Activated effector memory CD4-positive, alpha-beta T cell treated with anti-CD3 and anti-CD28 coated beads, Interleukin-2, amount 50 U/mL, for 16 hours (primary cell): ENCODE measurements around the gene HSPBP1.
A peak's percentile ranks its signal among the peaks of the same experiment; 100 is the strongest.

Experiments used
- DNase-seq: peaks from one replicate; pipeline ENCODE4 v3.0.0-alpha.2; 2020

HSPBP1 gene

DNA sequence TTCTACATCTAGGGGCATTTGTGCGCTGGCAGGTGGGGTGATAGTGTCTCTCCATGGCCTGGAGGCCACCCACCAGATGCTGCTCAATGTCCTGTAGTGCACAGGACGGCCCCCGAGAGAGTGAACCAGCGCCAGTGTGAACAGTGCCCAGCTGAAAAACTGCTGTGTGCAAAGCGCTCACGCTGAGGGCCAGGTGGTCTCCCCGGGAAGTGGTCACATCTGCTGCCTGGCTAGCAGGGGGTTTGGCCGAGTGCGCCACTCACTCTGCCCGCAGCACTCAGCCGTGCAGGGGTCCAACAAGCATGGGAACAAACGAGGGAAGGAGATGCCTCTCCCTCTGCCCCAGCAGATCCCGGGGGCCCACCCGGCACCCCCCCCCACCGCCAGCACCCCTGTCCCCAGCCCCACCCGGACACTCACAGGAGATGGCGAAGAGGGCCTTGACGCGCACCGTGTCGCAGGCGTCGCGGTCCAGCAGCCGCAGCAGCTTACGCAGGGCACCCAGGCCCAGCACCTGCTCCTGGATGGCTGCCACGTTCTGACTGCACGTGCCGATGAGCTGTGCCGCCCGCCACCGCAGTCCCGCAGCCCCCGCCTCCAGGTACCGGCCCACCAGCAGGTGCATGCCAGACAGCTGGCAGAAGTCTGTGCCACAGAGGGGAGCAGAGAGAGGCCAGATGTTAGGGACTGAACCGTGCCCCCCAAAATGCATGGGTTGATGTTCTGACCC is 5.8 kb downstream of the HSPBP1 start:
- DNase-seq, result no peak

DNA sequence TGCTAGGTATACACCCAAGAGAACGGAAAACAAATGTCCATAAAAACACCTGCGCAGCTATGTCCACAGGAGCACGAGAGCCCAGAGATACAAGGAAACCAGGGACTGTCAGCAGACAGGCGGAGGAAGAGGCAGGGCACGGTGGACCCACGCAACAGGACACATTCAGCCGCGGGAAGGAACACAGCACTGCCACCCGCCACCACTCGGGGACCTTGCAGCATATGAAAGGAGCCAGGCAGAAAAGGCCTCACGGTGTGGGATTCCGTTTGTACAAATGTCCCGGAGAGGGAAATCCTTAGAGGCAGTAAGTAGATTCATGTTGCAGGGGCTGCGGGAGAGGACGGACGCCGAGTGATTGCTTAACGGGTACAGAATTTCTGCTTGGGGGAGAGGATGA is 7.8 kb downstream of the HSPBP1 start:
- no peak for DNase-seq

DNA sequence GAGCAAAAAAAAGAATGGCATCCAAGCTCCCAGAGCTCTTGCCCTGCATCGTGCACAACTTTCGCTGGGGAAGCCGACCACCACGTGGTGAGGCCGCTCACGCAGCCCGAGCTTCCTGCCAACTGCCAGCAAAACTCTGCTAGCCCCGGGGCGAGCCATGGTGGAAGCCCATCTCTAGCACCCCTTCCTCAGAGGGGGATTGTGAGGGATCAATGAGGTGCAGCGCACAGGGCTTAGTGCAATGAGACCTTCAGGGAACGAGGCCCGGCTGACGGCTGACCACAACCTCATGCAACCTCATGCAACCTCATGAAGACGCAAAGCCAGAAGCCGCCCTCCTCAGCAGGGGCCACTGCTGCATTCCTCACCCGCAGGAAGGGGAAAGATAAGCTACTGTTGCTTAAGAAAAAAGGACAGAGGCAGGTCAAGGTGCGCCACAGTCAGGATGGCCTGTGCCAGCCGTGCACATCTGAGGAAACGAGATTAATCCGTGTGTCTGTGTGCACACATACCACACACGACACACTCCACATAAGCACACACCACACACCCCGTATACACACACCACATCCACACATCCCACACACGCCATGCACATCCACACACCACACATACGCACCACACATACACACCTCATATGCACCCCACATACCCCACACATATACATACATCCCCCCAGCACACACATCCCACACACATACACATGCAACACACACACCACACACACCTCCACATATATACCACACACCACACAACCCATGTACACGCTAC is 9.6 kb downstream of the HSPBP1 start:
- DNase-seq, result no peak

DNA sequence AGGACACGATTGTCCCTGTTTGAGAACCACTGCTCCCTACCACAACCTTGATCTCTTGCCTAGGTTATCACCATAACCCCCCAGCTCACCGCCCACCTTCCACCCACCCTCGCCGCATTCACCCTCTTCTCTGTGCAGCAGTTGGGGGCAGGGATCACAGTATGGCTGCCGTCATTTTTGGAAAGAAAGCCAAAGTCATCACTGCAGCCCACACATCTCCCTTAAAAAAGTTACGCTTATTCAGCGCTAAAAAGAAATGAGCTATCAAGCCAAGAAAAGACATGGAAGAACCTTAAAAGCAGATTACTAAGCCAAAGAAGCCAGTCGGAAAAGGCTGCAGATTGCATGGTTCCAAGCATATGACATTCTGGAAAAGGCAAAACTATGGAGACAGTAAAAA is 10.6 kb downstream of the HSPBP1 start:
- no peak for DNase-seq

DNA sequence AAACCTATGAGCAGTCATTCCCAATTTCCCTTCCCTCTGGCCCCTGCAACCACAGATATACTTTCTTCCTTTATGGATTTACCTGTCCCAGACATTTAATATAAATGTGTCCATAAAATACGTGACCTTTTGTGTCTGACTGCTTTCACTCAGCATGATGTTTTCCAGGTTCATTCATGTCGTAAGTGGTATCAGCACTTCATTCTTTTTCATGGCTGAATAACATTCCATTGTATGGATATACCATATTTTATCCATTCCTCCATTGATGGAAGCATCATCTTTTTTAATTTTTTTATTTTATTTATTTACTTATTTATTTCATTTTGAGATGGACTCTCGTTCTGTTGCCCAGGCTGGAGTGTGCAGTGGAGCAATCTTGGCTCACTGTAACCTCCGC is 13.1 kb downstream of the HSPBP1 start:
- no peak for DNase-seq

DNA sequence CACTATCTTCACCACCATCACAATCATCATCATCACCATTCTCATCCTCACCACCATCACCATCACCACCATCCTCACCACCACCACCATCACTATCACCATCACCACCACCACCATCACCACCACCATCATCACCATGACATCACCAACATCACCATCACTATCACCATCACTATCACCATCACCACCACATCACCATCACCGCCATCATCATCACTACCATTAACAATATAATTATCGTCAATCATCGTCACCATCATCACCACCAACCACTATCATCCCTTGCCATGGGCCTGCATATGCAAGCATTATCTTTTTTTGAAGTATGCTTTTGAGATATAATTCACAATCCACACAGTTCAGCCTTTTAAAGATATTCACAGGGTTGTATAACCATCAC is 13.5 kb downstream of the HSPBP1 start:
- DNase-seq, result no peak

DNA sequence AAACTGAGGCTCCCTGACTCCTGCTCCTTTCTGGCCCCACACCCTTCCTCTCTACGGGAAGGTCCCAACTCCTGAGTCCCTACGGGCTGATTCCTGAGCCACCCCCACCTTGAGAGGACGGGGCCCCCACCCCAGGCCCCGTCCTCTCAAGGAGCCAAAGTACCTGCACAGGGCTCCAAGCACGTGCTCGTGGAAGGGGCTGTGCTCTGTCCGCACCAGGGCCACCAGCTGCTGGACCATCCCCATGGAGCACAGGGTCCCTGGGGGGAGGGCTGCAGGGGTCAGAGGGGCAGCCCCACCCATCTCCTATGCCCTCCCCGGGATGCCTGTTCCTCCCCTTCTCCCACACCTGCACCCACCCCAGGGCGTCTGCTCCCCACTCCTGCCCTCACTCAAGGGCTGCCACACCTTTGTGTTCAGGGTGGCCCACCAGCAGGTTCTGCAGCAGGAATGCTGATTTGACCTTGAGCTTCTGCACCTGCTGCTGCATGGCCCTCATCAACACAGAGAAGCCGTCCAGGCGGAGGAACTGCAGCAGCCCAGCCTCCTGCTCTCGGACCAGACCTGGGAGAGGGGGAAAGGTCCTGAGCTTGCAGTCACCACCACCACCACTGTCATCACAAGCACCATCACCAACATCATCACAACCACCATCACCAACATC is 14.1 kb downstream of the HSPBP1 start:
- DNase-seq, result no peak

DNA sequence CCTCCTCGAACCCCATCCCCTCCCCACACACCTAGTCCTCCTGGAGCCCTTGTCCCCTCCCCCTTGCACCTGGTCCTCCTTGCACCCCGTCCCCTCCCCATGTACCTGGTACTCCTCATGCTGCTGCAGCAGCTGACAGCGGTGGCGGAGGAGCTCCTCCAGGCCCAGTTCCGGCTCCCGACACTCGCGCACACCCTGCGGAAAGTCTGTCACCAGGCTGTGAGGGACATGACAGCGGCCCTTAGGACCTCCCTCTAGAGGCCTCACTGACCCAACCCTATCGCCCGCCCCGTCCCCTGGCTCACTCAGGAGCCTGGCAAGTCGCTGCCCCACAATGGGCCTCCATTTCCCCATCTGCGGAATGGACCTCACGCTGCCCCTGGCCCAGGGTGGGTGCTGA is 14.7 kb downstream of the HSPBP1 start:
- DNase-seq, result no peak

DNA sequence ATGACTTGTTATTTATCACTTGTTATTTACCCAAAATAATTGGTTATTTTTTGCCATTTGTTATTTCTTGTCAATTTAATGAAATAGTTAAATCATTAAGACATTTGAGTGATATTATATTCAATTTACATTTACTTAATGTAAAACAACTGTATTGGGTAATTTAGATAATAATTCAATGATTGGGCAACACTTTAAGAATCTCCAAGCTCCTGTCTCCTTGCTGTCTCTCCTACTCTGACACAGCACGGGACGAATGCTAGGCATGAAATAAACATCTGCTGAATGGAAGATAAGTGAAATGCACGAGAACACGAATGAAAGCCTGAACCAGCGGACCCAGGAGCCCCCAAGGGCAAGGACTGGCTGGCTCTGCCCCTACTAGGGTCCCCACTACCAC is 15.4 kb downstream of the HSPBP1 start:
- no peak for DNase-seq

DNA sequence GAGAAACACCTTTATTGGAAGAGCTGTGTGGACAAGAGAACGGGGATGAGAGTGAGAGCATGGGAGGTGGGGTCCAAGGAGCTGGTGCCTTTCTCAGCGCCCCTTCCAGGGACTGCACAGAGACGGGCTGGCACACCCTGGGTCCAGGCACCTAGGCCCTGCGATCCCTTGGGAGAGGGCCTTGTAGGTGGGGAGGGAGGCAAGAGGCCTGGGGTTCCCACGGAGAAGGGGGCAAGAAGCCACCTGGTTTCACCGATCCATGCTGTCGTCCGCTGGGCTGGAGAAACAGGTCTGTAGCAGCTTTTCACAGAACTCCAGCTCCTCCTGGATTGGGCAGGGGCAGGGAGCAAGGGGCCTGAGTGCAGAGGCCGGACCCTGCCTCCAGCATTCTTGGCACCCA is 17.6 kb downstream of the HSPBP1 start:
- DNase-seq, result no peak

DNA sequence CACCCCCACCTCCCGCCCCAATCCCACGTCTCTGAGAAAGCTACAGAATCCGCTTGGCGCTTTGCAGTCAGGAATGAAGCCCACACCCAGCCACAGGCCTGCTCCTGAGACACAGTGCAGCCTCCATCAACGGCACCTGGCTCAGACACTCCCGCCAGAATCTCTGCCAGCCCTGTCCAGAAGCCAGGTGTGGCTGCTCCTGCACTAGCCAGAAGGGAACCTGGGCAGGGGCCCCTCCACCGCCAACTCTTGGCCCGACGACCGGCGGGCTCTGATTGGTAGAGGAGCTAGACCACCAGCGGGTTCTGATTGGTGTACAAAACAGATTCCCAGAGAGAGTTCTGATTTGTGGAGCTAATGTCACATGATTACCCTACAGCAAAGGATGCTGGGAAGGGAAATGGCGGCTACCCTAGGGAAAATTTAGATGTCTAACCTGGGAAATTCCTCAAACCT is 18.2 kb downstream of the HSPBP1 start:
- DNase-seq, result no peak

DNA sequence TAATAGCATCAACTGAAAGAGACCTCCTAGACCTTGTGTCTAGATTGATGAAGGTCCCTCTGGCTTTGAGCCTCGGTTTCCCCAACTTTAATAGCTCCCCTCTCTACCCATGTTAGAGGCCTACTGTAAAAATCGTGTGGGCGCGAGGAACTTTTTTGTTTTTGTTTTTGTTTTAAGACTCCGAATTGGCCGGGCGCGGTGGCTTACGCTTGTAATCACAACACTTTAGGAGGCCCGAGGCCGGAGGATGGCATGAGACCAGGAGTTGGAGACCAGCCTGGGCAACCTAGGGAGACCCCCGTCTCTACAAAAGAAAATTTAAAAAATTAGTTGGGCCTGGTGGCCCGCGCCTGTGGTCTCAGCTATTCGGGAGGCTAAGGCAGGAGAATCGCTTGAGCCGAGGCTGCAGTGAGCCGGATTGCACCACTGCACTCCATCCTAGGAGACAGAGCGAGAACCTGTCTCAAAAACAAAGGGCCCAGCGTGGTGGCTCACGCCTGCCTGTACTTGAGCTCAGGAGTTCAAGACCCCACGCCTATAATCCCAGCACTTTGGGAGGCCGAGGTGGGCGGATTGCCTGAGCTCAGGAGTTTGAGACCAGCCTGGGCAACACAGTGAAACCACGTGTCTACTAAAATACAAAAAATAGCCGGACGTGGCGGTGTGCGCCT is 20.2 kb downstream of the HSPBP1 start:
- DNase-seq, result no peak

DNA sequence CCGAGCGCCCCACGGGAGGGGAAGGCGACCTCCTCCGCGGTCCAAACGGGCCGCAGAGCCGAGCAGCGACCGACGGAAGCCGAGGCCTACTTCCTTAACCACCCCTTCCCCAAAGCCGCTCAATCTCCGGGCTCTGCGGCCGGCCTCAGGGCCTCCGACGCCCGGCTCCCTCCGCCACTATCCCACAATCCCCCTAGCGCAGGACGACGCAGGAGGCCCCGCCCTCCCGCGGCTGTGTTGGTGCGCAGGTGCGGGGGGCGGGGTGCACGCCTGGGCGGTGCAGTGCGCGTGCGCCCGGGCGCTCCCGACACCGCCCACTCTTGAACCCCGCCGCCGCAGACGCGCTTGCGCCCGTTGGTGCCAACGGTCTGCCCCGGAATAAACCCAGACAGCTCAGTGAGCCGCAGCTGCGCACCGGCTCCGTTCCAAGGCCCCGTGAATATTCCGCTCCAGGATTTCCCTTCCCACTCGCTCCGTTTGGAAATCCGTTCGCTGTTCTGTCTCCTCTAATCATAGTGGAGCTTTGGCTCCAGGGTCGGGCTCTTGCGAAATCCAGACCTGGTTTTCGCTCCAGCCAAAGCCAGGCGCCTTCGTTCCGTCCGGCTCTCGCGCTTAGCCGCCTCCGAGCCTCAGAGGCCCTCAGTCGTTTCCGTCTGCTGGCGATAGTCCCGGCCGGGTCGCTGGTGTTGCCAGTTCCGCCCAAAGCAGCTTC is 20.9 kb downstream of the HSPBP1 start, which contains the start of gene PPP6R1:
Gene PPP6R1 (minus strand): TSS at position 190 of the 712 bp plus-strand sequence. CDS start 11,914 bp downstream, outside the sequence.
- DNase-seq, result peak; percentile 97

DNA sequence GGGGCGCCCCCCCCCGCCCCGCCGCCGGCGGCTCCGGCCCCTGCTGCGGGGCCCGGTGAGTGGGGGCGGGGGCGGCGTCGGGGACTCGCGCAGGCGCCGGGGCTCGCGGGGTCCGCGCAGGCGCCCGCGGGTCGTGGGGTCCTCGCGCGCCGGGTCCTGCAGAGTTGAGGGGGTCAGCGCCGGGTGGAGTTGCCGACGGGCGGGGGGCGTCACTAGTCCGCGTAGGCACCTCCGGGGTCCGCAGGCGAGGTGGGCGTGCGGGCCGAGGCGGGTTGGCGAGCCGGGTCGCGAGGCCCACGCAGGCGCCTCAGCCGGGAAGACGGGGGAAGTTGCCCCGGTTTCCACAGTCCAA is 21.5 kb downstream of the HSPBP1 start:
- peak; percentile 84 for DNase-seq

DNA sequence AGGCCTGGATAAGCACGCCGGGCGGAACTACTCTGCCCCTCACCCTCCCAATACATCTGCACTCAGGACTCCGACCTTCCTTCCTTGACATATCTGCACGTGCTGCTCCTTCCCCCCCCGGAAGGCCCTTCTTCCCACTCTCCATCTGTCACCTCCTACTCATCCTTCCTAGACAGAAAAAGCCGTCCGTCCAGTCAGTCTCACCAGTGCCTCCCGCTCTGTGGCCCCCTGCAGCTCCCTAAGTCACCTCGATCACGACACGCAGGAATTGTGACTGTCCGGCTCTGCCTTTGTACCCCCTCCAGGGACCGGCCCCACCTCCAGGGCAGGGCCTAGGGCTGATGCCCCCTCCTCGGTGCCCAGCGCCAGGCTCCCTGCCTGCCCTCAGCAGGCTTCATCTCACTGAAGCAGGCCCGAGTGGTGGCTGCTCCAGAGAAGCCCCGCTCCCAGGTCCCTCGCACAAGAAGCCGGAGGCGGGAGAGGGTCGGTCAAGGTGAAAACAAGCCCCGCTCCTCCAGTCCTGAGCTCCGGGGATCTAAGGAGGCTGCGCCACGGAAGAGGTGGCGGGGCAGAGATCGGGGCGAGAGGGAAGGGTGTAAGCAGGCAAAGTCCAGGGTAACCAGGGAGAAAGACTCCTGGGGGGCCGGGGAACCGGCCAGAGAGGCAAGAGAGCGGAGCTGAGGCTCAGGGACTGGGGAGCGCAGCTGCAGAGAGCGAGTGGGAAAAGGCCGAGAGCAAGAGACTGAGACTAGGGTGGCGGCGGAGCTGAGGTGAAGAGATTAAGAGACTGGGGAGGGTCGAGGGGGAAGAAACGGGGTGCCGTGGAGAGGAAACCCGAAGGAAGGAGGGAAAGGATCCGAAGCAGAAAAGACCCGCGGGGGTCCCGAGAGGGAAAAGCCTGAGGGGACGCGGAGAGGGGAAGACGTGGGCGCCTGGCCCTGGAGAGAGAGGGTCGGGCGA is 22.2 kb downstream of the HSPBP1 start:
- peak; percentile 73 for DNase-seq

DNA sequence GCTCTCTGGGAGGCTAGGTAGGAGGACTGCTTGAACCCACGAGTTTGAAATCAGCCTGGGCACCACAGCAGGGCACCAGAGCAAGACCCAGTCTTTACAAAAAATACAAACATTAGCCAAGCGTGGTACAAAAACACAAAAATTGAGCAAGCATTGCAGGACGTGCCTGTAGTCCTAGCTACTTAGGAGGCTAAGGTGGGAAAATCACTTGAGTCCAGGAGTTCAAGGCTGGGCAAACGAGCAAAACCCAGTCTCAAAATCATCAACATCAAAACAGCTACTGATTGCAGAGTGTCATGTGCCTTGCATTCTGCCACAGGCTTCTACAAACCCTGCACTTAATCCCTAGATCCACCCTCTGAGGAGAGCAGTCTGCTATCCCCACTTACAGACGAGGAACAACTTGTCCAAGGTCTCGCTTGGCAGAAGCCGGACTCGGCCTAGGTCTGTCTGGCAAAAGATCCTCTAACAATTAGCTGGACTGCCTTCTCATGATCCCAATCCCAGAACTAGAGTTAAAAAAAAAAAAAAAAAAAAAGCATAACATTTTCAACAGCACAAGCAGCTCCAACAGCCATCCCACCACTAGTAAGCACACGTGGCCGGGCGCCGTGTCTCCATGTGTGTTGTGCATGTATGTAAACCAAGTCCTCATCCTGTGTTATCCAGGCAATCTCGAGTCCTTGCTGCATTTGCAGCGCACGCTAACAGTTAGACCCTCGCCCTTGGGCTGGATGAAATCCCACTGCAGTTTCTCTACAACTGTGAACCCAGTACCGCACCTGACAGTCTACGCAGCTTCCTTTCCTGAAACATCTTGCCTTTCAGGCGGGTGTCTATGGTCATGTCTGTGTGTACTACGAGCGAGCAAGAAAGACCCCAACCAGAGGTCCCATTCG is 23.1 kb downstream of the HSPBP1 start:
- DNase-seq, result no peak

DNA sequence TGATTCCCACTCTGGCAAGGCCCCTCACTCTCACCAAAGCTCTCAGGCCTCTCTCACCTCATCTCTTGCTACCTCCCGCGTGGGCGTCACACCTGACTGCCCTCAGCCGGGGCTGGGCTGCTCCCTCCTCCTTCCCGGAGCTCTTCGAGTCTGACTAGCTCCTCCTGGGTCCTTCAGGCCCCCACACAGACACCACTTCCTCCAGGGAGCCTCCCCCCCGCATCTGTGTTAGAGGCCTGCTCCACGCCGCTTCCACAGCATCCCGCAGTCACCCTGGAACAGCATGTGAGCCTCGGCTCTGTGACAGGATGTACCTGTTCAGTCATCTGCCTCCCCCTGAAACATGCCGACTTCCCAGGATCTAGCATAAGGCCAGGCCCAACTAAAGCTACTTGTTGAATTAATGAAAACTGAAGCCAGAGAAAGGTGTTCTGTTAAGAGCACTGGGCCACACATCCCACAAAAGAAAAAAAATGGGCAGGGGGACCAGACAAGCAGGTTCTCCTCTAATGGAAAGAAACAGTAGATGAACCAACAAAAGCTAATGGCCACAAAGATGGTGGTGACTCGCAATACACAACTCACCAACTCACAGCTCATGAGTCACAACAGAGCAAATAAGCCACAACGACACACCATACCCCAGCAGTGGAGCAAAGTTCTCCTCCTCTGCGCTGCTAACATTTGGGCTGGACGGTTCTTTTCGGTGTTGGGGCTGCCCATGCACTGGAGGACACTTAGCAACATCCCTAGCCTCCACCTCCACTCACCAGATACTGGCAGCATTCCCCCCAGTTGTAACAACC is 24.1 kb downstream of the HSPBP1 start:
- DNase-seq, result peak; percentile 80

DNA sequence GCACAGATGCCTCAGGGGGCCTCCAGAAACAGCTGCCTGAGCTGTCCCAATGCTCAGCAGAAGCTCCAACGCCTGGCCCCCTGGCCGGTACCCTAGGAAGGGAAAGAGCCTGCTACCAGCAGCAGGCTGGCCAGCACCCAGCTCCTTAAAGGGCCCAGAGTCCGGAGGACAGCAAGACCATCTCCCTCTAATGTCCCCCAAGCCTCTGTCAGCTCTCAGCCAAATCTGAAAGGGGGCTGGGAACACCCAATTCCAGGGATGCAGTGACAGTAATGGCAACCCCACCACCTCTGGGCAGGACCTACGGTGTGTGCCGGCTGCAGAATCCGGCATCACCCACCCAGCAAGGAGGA is 25.3 kb downstream of the HSPBP1 start:
- DNase-seq, result no peak

DNA sequence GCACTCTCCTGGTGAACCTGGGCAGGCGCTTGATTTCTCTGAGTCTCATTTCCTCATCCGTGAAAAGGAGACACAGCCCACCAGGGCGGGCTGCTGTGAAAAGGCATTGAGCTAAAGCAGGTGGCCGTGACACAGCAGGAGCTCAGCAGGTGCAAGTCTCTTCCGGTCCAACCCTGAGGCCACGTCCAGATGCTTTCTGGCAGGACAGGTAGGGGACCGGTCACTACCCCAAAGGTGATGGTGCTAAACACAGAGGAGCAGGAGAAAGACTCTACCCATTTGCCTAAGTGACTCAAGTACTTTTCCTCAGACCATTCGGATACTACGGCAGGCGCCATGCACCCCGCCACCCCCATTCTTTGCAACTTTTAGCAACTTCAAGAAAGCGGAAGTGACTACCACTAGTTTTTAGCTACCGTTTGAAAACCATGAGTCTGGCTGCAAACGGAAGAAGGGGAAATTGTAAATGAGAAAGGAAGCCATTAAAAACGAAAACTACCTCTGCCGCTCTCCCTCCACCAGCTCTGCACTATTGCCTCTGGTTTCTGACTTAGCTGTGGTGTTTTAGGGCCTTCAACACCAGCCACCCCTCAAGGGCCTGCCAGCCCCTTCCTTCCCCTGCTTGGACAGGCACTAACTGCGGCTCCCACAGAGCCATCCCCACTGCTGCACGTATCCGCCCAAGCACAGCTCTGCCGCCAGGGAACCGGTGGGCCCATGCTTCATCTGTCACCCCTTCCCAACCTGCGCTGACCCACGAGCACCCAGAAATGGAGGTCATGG is 25.9 kb downstream of the HSPBP1 start:
- DNase-seq, result peak; percentile 84
